ENCODE data around the gene AASDH.

- TF ChIP-seq CTCF (IDR thresholded peaks at IDR 0.05; ENCODE audit: low read length) (no peak), EZH2phosphoT487 (IDR thresholded peaks at IDR 0.05; ENCODE audit: low read length) (no peak), EZH2 (optimal IDR thresholded peaks at IDR 0.05; ENCODE audit: low read depth, low read length) (no peak)
Measured at GRCh38 chr4:56416349-56416748, 29.1 kb upstream of the AASDH start.

Data from MM.1S (cell line).